ENCODE data around the gene EIF3K. TPM values are rescaled to one million over a fixed set of nuclear protein-coding genes. Genes with fewer than 3 reads are reported as not detected.

Gene EIF3K
- total and polyA plus RNA-seq, 2 of the 13 experiments (the other 11 are each of a cell fraction or from before 2014, with no cell fraction given): 179 to 258 TPM

DNA sequence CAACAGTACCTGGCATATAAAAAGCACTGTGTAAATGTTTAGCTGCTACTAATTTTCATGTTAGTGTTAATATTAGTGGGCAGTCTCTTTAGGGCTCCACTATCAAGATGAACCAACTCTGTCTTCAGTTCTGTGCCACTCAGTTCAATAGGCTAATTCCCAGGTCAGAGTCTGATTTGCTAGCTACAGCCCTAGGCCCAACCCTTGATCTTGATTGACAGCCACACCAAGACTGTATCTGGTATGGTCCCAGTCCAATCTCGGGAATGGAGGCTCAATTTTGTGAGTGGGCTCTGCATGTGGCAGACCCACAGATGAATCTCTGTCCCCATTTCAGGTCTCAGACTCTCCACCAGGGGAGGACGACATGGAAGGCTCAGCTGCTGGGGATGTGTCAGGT is 47.3 kb upstream of the EIF3K start:
- no peak for FAIRE-seq

DNA sequence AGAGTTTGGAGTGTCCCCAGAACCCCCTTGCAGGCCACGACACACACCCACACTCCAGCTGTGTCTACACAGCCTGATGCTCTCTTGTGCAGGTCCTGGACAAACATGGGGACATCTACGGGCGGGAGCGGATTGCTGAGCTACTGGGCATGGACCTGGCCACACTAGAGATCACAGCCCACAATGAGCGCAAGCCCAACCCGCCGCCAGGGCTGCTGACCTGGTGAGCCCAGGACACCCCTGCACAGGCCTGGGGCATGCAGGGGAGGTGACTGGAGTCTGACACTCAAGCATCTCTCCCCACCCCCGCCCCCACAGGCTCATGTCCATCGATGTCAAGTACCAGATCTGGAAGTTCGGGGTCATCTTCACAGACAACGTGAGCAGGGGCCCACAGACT is 41.2 kb upstream of the EIF3K start:
- WGBS (ENCODE audit: low lambda C conversion rate): 26% methylated on average over 8 of the region's 11 CpGs
- H3K9ac ChIP-seq (ENCODE audit: insufficient read depth, low read depth, low read length): no peak overlapping the region
- no peaks in the 10 kb centered on the region for H3K79me2 ChIP-seq (ENCODE audit: insufficient read depth, low read length)
- BruUV-seq (replicated peaks): no TSS peak
- TF ChIP-seq HNF4G (IDR thresholded peaks at IDR 0.05; ENCODE audit: borderline replicate concordance, low read depth, low read length): no peak
- no peak for TF ChIP-seq HNF4G (CRISPR knock-in tag; IDR thresholded peaks at IDR 0.05; ENCODE audit: borderline replicate concordance, low read depth)
- no peak for TF ChIP-seq ZBTB7B (CRISPR knock-in tag; IDR thresholded peaks at IDR 0.05)
- TF ChIP-seq, protein P1, sequence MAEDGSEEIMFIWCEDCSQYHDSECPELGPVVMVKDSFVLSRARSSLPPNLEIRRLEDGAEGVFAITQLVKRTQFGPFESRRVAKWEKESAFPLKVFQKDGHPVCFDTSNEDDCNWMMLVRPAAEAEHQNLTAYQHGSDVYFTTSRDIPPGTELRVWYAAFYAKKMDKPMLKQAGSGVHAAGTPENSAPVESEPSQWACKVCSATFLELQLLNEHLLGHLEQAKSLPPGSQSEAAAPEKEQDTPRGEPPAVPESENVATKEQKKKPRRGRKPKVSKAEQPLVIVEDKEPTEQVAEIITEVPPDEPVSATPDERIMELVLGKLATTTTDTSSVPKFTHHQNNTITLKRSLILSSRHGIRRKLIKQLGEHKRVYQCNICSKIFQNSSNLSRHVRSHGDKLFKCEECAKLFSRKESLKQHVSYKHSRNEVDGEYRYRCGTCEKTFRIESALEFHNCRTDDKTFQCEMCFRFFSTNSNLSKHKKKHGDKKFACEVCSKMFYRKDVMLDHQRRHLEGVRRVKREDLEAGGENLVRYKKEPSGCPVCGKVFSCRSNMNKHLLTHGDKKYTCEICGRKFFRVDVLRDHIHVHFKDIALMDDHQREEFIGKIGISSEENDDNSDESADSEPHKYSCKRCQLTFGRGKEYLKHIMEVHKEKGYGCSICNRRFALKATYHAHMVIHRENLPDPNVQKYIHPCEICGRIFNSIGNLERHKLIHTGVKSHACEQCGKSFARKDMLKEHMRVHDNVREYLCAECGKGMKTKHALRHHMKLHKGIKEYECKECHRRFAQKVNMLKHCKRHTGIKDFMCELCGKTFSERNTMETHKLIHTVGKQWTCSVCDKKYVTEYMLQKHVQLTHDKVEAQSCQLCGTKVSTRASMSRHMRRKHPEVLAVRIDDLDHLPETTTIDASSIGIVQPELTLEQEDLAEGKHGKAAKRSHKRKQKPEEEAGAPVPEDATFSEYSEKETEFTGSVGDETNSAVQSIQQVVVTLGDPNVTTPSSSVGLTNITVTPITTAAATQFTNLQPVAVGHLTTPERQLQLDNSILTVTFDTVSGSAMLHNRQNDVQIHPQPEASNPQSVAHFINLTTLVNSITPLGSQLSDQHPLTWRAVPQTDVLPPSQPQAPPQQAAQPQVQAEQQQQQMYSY (CRISPR knock-in tag; IDR thresholded peaks at IDR 0.05): no peak
- no peak for TF ChIP-seq ZBTB20 (CRISPR knock-in tag; IDR thresholded peaks at IDR 0.05; ENCODE audit: borderline replicate concordance, low read depth)
- TF ChIP-seq ZNF543 (CRISPR knock-in tag; IDR thresholded peaks at IDR 0.05): no peak
- ATAC-seq (no peak), FAIRE-seq (no peak), DNase-seq (ENCODE audit: low spot score) (no peak)
- H3K27ac ChIP-seq (ENCODE audit: extremely low read length, insufficient read depth, low read length): no peak overlapping the region
- no peak overlapping the region for H3K4me3 ChIP-seq (replicated peaks in 1 of 3; ENCODE audit: insufficient read depth in 1 of 3, low read depth in 2 of 3, low read length in 3 of 3)
- no peaks in the 10 kb centered on the region for H3K4me1 ChIP-seq (ENCODE audit: insufficient read depth, low read length)
- in situ Hi-C loops (cut with HindIII; ENCODE audit: extremely low pct_ligation_motif_present, low pct_unique_long_range_greater_than_20kb) (no loop called here), intact Hi-C loops (cut with micrococcal nuclease; ENCODE audit: unreplicated experiment) (no loop called here)
- H4K20me1 ChIP-seq (ENCODE audit: insufficient read depth, low read length): no peaks in the 10 kb centered on the region
- H2AFZ ChIP-seq (ENCODE audit: low read length): no peak overlapping the region
- ChIA-PET POLR2A (no interaction called here), CTCF (ENCODE audit: low intra/inter-chr PET ratio, low total read pairs) (no interaction called here)
- no peak overlapping the region for H3K4me2 ChIP-seq (ENCODE audit: low read depth, low read length)
- H3K27me3 ChIP-seq (ENCODE audit: control insufficient read depth in 1 of 2, insufficient read depth in 2 of 2, low read length in 2 of 2): peaks cover 2 to 13% of the 10 kb centered on the region in 2 experiments; a peak in 3 of 5 replicates
- no peaks in the 10 kb centered on the region for H3K9me3 ChIP-seq (ENCODE audit: low read length)
- H3K36me3 ChIP-seq (replicated peaks in 1 of 2; ENCODE audit: control insufficient read depth in 1 of 2, insufficient read depth in 2 of 2, low read length in 2 of 2): no peaks in the 10 kb centered on the region

More for the DNA sequence above, 47.3 kb upstream of the EIF3K start:
- no peak for DNase-seq (ENCODE audit: low spot score)
- Histone ChIP-seq H3K4me1 (ENCODE audit: insufficient read depth, low read length) (no peaks in the 10 kb centered on the region), H3K4me3 (replicated peaks in 1 of 3; ENCODE audit: insufficient read depth in 1 of 3, low read depth in 2 of 3, low read length in 3 of 3) (no peak overlapping the region), H3K27ac (ENCODE audit: extremely low read length, insufficient read depth, low read length) (no peak overlapping the region), H3K4me2 (ENCODE audit: low read depth, low read length) (no peak overlapping the region), H3K9ac (ENCODE audit: insufficient read depth, low read depth, low read length) (no peak overlapping the region), H2AFZ (ENCODE audit: low read length) (no peak overlapping the region), H3K79me2 (ENCODE audit: insufficient read depth, low read length) (no peaks in the 10 kb centered on the region), H4K20me1 (ENCODE audit: insufficient read depth, low read length) (no peaks in the 10 kb centered on the region), H3K36me3 (replicated peaks in 1 of 2; ENCODE audit: control insufficient read depth in 1 of 2, insufficient read depth in 2 of 2, low read length in 2 of 2) (no peaks in the 10 kb centered on the region), H3K9me3 (ENCODE audit: low read length) (no peaks in the 10 kb centered on the region), H3K27me3 (ENCODE audit: control insufficient read depth in 1 of 2, insufficient read depth in 2 of 2, low read length in 2 of 2) (peaks cover 0 to 14% of the 10 kb centered on the region in 2 experiments; a peak in 1 of 5 replicates)
- BruUV-seq (replicated peaks): no TSS peak
- in situ Hi-C loops (cut with HindIII; ENCODE audit: extremely low pct_ligation_motif_present, low pct_unique_long_range_greater_than_20kb): no loop called here
- TF ChIP-seq, protein P2, sequence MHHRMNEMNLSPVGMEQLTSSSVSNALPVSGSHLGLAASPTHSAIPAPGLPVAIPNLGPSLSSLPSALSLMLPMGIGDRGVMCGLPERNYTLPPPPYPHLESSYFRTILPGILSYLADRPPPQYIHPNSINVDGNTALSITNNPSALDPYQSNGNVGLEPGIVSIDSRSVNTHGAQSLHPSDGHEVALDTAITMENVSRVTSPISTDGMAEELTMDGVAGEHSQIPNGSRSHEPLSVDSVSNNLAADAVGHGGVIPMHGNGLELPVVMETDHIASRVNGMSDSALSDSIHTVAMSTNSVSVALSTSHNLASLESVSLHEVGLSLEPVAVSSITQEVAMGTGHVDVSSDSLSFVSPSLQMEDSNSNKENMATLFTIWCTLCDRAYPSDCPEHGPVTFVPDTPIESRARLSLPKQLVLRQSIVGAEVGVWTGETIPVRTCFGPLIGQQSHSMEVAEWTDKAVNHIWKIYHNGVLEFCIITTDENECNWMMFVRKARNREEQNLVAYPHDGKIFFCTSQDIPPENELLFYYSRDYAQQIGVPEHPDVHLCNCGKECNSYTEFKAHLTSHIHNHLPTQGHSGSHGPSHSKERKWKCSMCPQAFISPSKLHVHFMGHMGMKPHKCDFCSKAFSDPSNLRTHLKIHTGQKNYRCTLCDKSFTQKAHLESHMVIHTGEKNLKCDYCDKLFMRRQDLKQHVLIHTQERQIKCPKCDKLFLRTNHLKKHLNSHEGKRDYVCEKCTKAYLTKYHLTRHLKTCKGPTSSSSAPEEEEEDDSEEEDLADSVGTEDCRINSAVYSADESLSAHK (CRISPR knock-in tag; IDR thresholded peaks at IDR 0.05; ENCODE audit: borderline replicate concordance): no peak
- TF ChIP-seq, protein P3, sequence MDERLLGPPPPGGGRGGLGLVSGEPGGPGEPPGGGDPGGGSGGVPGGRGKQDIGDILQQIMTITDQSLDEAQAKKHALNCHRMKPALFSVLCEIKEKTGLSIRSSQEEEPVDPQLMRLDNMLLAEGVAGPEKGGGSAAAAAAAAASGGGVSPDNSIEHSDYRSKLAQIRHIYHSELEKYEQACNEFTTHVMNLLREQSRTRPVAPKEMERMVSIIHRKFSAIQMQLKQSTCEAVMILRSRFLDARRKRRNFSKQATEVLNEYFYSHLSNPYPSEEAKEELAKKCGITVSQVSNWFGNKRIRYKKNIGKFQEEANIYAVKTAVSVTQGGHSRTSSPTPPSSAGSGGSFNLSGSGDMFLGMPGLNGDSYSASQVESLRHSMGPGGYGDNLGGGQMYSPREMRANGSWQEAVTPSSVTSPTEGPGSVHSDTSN (CRISPR knock-in tag; IDR thresholded peaks at IDR 0.05): 0 out of 2 replicates have a peak, but pooled peaks have one; percentile 34
- WGBS (ENCODE audit: low lambda C conversion rate): 0% methylated on average over 2 of the region's 2 CpGs
- POLR2A ChIA-PET: no interaction called here
- CTCF ChIA-PET (ENCODE audit: low intra/inter-chr PET ratio, low total read pairs): no interaction called here
- ATAC-seq: no peak
- intact Hi-C loops (cut with micrococcal nuclease; ENCODE audit: unreplicated experiment): no loop called here

All from HepG2 (cell line).